NK-92 treated with Interleukin-12 subunit alpha and Interleukin-12 subunit beta, amount 100 ng/mL, for 24 hours (cell line): ENCODE results near the gene HS3ST3A1.
"Not testable (repeated sequence)": the region's sequence is repeated elsewhere in the genome, so short reads cannot be mapped to it uniquely, and the experiment has no call there.

Source experiments
- DNase-seq: peaks from one replicate; lab custom pipeline; 2025; lab: John Stamatoyannopoulos, UW

HS3ST3A1 gene

GRCh38 chr17:13538841-13539411 lies 62.8 kb downstream of the HS3ST3A1 start:
- no peak for DNase-seq

- DNase-seq: no peak
Observed at GRCh38 chr17:13537871-13538643, 63.7 kb downstream of the HS3ST3A1 start.

- DNase-seq: no peak
Observed at GRCh38 chr17:13537167-13537731, 64.5 kb downstream of the HS3ST3A1 start.

- no peak for DNase-seq
Observed at GRCh38 chr17:13534946-13535345, 66.8 kb downstream of the HS3ST3A1 start.

- no peak for DNase-seq
Observed at GRCh38 chr17:13531721-13532120, 70.0 kb downstream of the HS3ST3A1 start.

GRCh38 chr17:13525876-13526275 lies 75.9 kb downstream of the HS3ST3A1 start:
- no peak for DNase-seq

GRCh38 chr17:13523164-13523563 lies 78.6 kb downstream of the HS3ST3A1 start:
- DNase-seq: no peak

- no peak for DNase-seq
Observed at GRCh38 chr17:13522749-13523148, 79.0 kb downstream of the HS3ST3A1 start.

- DNase-seq: no peak
Observed at GRCh38 chr17:13521784-13522183, 79.9 kb downstream of the HS3ST3A1 start.

GRCh38 chr17:13520899-13521572 lies 80.7 kb downstream of the HS3ST3A1 start:
- no peak for DNase-seq

GRCh38 chr17:13518261-13519000 lies 83.3 kb downstream of the HS3ST3A1 start:
- DNase-seq: no peak

GRCh38 chr17:13513039-13513405 lies 88.7 kb downstream of the HS3ST3A1 start:
- no peak for DNase-seq

GRCh38 chr17:13510062-13510461 lies 91.7 kb downstream of the HS3ST3A1 start:
- DNase-seq: no peak

- DNase-seq: no peak
Observed at GRCh38 chr17:13509527-13509926, 92.2 kb downstream of the HS3ST3A1 start.

GRCh38 chr17:13508896-13509295 lies 92.8 kb downstream of the HS3ST3A1 start:
- no peak for DNase-seq

- no peak for DNase-seq
Observed at GRCh38 chr17:13503526-13503925, 98.2 kb downstream of the HS3ST3A1 start.

- no peak for DNase-seq
Observed at GRCh38 chr17:13502263-13502662, 99.5 kb downstream of the HS3ST3A1 start.

GRCh38 chr17:13500947-13501346 lies 100.8 kb downstream of the HS3ST3A1 start:
- no peak for DNase-seq

- DNase-seq: no peak
Observed at GRCh38 chr17:13498184-13498583, 103.5 kb downstream of the HS3ST3A1 start.

- DNase-seq: not testable (repeated sequence)
Observed at GRCh38 chr17:13496553-13497056, 105.1 kb downstream of the HS3ST3A1 start.

- DNase-seq: no peak
Observed at GRCh38 chr17:13495423-13495822, 106.3 kb downstream of the HS3ST3A1 start.

GRCh38 chr17:13492737-13493122 lies 109.0 kb downstream of the HS3ST3A1 start:
- no peak for DNase-seq
